Right forelimb (tissue), 1 donor: ENCODE measurements around the gene ZNF345.
A peak's percentile ranks its signal among the peaks of the same experiment; 100 is the strongest.

Experiments
- DNase-seq: peaks from one replicate; pipeline ENCODE4 v3.0.0-alpha.2; 2018

Gene ZNF345

GRCh38 chr19:36850559-36851442, at the start of gene ZNF345:
Gene ZNF345, plus strand, starts transcription at chr19:36850876. Its CDS starts 25,955 bp downstream, at chr19:36876831.
- DNase-seq, result peak; percentile 93

GRCh38 chr19:36805364-36805763, 45.3 kb upstream of the ZNF345 start:
- DNase-seq, result no peak

GRCh38 chr19:36807029-36807428, 43.6 kb upstream of the ZNF345 start:
- no peak for DNase-seq

- no peak for DNase-seq
These were observed 31.5 kb upstream of the ZNF345 start for GRCh38 chr19:36819130-36819630.

GRCh38 chr19:36821758-36822157, 28.9 kb upstream of the ZNF345 start:
- no peak for DNase-seq

- no peak for DNase-seq
These were observed 17.2 kb upstream of the ZNF345 start for GRCh38 chr19:36833430-36833829.

- DNase-seq, result no peak
These were observed 13.3 kb upstream of the ZNF345 start for GRCh38 chr19:36837176-36837905.

GRCh38 chr19:36837906-36838783, 12.5 kb upstream of the ZNF345 start, which contains the start of gene ZNF790:
Gene ZNF790, minus strand, starts transcription at chr19:36838387. Its CDS starts 12,768 bp downstream, at chr19:36825619.
- peak; percentile 94 for DNase-seq

- no peak for DNase-seq
These were observed 11.8 kb upstream of the ZNF345 start for GRCh38 chr19:36838784-36839324.

- DNase-seq, result no peak
These were observed 2.7 kb upstream of the ZNF345 start for GRCh38 chr19:36847968-36848367.

- peak; percentile 92 for DNase-seq
These were observed 746 bp upstream of the ZNF345 start for GRCh38 chr19:36849701-36850558.

GRCh38 chr19:36851898-36852297, 1.2 kb downstream of the ZNF345 start:
- DNase-seq, result no peak

- DNase-seq, result no peak
These were observed 26.6 kb downstream of the ZNF345 start for GRCh38 chr19:36876993-36877938.

- DNase-seq, result no peak
These were observed 41.2 kb downstream of the ZNF345 start for GRCh38 chr19:36891768-36892357.

- DNase-seq, result no peak
These were observed 44.2 kb downstream of the ZNF345 start for GRCh38 chr19:36894849-36895383.

GRCh38 chr19:36898422-36898821, 47.7 kb downstream of the ZNF345 start:
- no peak for DNase-seq

GRCh38 chr19:36915992-36916830, 65.5 kb downstream of the ZNF345 start, which contains the start of the genes ZNF568 and ZNF829:
Gene ZNF568, plus strand, starts transcription at chr19:36916332. Its CDS starts 6,439 bp downstream, at chr19:36922771.
Gene ZNF829, minus strand, starts transcription at chr19:36916291. Its CDS starts 1,124 bp downstream, at chr19:36915167.
- DNase-seq, result peak; percentile 95

GRCh38 chr19:36916991-36917390, 66.3 kb downstream of the ZNF345 start:
- peak; percentile 42 for DNase-seq
